HG02763 (cell line): ENCODE measurements around the gene APP.
A peak's percentile ranks its signal among the peaks of the same experiment; 100 is the strongest.

Source experiments
- ATAC-seq: cut with Tn5 transposase; IDR thresholded peaks from one replicate; pipeline ENCODE4 v1.9.1; 2021; ENCODE audit warnings: mild to moderate bottlenecking, moderate library complexity; ENCODE audit not compliant: unreplicated experiment

The APP gene

DNA sequence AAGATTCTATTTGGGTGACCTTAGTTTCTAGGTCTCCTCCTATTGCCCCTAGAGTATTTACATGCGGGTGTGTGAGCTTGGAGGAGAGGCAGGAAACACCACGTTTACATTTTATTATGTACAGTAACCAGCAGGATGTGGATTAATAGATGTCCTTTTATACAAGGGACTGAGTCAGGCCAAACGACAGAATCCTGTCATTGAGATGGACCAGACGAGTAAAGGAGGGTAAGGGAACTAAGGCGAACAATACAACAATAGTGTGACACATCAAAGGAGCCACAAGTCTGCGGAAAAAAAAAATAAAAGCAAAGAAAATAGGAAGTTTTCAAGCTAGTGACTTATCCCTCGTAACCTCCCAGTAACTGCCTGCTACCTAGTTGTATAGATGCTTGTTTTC is 284.7 kb downstream of the APP start:
- no peak for ATAC-seq

- no peak for ATAC-seq
Observed at GRCh38 chr21:25885405-25885804, 285.2 kb downstream of the APP start.

GRCh38 chr21:25884311-25884710 is 286.3 kb downstream of the APP start:
- no peak for ATAC-seq

DNA sequence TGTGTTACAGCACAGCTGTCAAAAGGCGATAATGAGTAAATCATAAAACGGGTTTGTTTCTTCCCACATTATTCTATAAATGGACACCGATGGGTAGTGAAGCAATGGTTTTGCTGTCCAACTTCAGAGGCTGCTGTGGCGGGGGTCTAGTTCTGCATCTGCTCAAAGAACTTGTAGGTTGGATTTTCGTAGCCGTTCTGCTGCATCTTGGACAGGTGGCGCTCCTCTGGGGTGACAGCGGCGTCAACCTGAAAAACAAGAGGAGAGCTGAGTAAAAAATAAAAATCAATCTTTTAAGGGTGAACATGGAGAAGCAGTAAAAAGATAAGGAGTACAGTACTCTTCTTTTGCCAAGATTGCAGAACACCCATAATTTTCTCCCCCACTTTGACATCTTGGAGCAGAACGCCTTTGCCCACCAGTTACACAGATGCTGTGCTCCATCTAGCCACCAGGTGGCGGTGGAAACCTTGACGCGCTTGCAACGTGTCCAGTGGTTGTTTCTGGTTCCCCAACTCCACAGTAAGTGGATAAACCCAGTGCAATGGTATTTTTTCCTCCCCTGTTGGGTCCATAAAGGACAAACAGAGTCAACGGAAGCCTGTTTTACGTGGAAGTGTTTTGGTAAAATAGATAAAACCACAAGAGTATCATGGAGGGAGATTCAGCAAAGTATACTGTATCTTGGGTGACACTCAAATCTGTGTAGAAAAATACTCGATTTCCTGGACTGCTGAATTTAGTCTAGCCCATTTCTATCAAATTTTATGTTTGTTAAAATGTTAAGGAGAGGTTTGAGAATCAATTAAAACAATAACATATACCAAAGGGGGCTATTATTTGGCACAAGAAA is 288.8 kb downstream of the APP start:
- ATAC-seq = peak; percentile 94

- ATAC-seq = no peak
Observed at GRCh38 chr21:25879203-25879602, 291.4 kb downstream of the APP start.

DNA sequence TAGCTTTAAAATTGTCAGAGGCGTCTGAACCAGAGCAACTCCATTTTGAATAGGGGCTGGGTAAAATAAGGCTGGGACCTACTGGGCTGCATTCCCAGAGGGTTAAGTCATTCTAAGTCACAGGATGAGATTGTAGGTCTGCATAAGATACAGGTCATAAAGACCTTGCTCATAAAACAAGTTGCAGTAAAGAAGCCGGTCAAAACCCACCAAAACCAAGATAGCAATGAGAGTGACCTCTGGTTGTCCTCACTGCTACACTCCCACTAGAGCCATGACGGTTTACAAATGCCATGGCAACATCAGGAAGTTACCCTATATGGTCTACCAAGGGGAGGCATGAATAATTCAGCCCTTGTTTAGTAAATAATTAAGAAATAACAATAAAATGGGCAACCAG is 292.2 kb downstream of the APP start:
- no peak for ATAC-seq

- no peak for ATAC-seq
Observed at GRCh38 chr21:25872271-25872670, 298.3 kb downstream of the APP start.

- no peak for ATAC-seq
Observed at GRCh38 chr21:25871566-25871965, 299.0 kb downstream of the APP start.

- ATAC-seq = no peak
Observed at GRCh38 chr21:25870084-25870483, 300.5 kb downstream of the APP start.

- no peak for ATAC-seq
Observed at GRCh38 chr21:25867061-25867460, 303.5 kb downstream of the APP start.

DNA sequence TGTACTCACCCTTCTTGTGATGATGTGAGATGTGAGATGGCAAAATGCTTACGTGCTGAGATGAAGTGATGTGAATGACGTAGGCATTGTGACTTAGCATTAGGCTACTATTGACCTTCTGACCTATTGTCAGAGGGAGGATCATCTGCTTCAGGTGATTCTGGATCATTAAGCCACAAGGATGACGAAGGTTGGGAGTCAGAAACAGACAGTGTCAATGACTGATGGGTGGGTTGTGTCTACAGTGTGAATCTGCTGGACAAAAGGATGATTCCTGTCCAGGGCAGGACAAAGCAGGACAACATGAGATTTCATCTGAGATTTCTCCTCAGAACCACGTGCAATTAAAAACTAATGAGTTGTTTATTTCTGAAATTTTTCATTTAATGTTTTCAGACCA is 306.8 kb downstream of the APP start:
- ATAC-seq = no peak

DNA sequence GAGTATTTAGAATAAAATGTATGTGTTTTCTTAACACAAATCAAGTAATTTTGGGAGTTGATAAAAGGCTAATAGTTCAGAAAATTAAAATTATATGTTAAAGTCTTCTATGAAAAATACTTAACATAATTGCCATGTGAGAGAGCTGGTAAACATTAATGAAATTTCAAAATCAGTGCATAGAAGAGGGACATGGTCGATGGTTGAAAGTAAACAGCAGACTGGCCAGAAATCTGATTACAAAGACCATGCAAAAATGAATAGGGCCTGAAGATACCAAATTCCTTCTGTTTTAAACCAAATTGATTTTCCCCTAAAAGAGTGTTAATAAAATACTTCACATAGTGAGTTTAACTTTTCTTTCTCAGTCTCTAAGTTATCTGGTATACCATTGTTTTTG is 307.5 kb downstream of the APP start:
- no peak for ATAC-seq

DNA sequence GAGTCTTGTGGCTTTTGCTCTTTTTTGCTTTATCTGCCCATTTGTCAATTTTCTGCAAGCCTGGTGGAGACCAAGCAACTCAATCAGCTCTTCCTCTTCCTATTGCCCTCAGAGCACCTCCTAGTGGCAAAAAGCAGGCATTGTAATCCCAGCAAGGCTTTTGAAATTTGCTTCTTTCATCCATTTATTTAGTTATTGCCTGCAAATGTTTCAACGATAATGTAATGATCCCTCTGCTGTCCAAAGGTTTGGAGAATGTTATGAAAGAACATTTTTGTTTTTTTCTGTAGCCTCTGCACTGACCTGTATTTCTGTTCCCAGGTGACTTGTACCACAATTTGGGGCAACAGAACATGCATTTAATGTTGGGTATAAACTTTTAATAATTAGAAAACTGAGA is 308.0 kb downstream of the APP start:
- ATAC-seq = no peak

DNA sequence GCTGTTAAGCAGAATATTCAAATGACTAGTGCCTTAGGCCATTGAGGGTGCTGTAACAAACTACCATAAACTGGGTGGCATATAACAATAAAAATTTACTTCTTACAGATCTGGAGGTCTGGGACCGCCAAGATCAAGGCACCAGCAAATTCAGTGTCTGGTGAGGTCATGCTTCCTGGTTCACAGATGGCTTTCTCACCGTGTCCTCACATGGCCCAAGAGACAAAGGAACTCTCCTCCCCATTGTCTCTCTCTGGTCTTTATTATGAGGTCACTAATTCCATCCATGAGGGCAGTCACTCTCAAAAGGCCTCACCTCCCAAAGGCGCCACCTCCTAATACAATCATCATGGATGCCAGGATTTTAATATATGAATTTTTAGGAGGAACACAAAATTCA is 308.5 kb downstream of the APP start:
- no peak for ATAC-seq

- no peak for ATAC-seq
Observed at GRCh38 chr21:25859235-25859929, 311.2 kb downstream of the APP start.

GRCh38 chr21:25858325-25858724 is 312.2 kb downstream of the APP start:
- no peak for ATAC-seq

DNA sequence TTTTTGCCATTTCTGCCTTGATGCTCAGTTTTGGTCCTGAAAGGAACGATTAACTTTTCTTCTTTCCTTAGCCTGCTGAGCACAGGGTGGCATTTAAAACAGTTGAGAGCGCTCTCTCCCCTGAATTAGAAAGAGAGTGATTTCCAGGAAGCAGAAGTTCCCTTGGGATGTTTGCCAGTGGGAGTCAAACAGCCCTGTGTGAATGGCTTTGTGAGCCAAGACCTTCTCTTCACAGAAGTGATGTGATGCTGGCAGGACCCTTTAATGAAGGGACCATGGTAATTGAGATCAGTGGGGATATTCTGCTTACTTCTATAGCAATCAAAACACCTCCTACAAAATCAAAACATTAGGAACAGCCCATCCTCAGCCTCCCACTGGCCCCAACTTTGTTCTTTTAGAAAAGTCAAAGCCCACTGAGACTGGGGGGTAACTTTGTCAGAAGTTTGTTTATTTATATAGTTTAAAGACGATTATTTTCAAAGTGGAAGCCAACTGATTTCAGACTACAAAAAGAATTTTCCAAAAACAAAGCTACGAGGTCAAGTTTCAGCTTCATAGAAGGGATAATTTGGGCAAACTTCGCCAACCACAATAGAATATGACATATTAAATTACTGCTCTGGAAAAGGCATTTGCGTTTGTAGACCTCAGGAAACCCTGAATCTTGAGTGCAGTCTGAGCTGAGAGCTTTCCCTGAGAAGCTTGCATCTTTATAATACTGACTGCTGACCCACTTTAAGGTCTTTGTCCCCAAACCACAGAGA is 313.1 kb downstream of the APP start:
- no peak for ATAC-seq

GRCh38 chr21:25855576-25855975 is 315.0 kb downstream of the APP start:
- ATAC-seq = no peak

DNA sequence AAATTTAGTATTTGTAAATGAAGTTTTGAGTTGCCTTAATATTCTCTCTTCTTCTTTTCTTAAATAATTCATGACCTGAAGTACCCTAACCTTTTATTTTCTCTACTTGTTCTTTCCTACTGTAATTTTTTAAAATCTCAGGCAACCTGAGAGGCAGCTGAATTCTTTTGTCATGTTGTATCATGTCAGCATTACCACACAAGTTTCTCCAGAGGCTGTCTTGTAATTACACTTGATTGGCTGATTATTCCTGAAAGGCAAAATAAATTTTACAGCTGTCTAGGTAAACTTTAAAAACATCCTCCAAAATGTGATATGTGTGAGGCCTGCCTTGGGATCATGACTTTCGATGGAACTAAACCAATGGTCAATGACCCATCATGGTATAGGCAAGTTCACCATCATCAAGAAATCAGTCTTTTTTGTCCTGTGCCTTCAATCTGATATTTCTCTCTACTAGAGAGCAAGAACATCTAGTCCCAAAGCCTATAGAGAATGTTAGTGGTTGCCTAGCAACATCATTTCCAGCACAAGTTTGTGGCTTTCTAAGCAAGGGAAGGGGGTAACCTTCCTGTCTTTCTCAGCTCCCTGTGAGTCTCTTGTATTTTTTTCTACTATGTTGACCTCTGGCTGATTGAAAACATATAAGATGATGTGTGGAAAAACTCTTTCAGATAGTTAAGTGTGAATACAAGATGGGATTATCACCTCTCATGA is 320.3 kb downstream of the APP start:
- no peak for ATAC-seq

DNA sequence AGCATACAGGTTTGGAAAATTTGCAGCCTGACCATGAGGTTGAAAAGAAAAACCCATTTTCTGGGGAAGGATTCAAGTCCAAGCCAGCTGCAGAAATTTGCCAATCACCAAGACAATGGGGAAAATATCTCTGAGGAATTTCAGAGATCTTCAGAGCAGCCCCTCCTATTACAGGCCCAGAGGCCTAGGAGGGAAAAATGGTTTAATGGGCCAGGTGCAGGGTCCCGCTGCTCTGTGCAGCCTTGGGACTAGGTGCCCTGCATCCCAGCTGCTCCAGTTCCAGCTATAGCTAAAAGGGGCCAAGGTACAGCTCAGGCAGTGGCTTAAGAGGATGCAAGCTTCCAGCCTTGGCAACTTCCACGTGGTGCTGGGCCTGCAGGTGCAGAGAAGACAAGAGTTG is 322.3 kb downstream of the APP start:
- ATAC-seq = no peak

DNA sequence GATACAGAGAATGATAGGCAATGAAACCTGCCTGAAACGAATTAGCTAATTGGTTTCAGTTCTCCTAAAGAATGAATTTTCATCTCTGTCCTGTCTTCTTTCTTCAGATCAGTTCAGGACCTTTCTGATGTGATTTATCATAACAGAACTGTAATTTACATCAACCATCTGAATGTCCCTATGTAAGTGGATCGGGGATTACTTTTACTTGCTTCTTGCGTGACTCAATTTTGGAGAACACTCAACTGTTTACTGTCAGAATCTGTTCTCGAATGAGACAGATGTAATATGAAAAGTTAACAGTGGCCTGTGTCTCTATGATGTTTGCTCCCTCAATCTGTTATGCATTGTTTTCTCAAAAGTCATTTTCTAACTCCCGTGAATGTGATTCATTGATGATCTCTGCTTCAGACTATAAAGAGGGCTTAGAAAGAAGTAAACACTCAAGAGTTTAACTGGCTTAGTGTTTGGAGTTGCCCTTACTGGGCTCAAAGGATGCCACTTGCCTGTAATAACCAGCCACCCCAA is 324.8 kb downstream of the APP start:
- ATAC-seq = no peak
